ENCODE results near the gene DRAP1. TPM values are rescaled to one million over a fixed set of nuclear protein-coding genes. Genes with fewer than 3 reads are reported as not detected.
A peak's percentile ranks its signal among the peaks of the same experiment; 100 is the strongest.
"Not testable (repeated sequence)": the region's sequence is repeated elsewhere in the genome, so short reads cannot be mapped to it uniquely, and the experiment has no call there.

DRAP1 gene
- total and polyA plus RNA-seq, 3 experiments from 2014 or later = 94.6 to 115 (median 103) TPM

- H3K4me3 Mint-ChIP-seq = peak within 1 kb of the TSS; percentile 83 to 97 (median 92)
- Histone ChIP-seq H3K4me1 (ENCODE audit: insufficient read depth, low read length) (peaks cover 48% of the 10 kb centered on the region), H3K27ac (ENCODE audit: low read depth, low read length) (peak within 1 kb of the TSS; percentile 87), H3K9me3 (ENCODE audit: low read length) (no peaks in the 10 kb centered on the region), H3K27me3 (ENCODE audit: insufficient read depth, low read length, poor library complexity, severe bottlenecking) (no peaks in the 10 kb centered on the region), H3K4me3 (ENCODE audit: low read length) (peak within 1 kb of the TSS; percentile 94), H3K36me3 (ENCODE audit: insufficient read depth, low read length) (peaks cover 9% of the 10 kb centered on the region)
- POLR2A ChIA-PET = interaction anchor here (0.5 to 6.0 kb wide), 22 partner anchors 11 to 273 kb away, joined by 3 to 140 read pairs (median 4); partner anchors contain the start of genes BANF1, C11orf68, CFL1 and KAT5
- H3K27ac Mint-ChIP-seq = peak within 1 kb of the TSS; percentile 84 to 100 (median 96)
- no peaks in the 10 kb centered on the region for H3K27me3 Mint-ChIP-seq
- CTCF ChIA-PET = interaction anchor here (0.6 to 21.9 kb wide), 34 partner anchors 11 to 329 kb away, joined by 3 to 560 read pairs (median 4); partner anchors contain the start of genes AP5B1, BANF1, C11orf68 and CFL1
- no peaks in the 10 kb centered on the region for H3K9me3 Mint-ChIP-seq
- peak; percentile 89 to 98 (median 95) for DNase-seq
- H3K36me3 Mint-ChIP-seq = peaks cover 0 to 38% (median 0%) of the 10 kb centered on the region in 3 donors
- H3K4me1 Mint-ChIP-seq = peaks cover 54 to 71% (median 69%) of the 10 kb centered on the region in 3 donors
Measured at GRCh38 chr11:65888163-65888814, 30.9 kb upstream of the DRAP1 start, which contains the start of gene FIBP. TSS of gene FIBP (minus strand) at chr11:65888471. CDS start at chr11:65888418, 53 bp downstream.

GRCh38 chr11:65890324-65891218 lies 28.7 kb upstream of the DRAP1 start, which contains the start of gene CCDC85B:
TSS of gene CCDC85B (plus strand) at chr11:65890673. CDS start at chr11:65890784, 111 bp downstream.
- DNase-seq = peak; percentile 97 to 99 (median 98)
- Histone ChIP-seq H3K4me3 (ENCODE audit: low read length) (peak within 1 kb of the TSS; percentile 94), H3K9me3 (ENCODE audit: low read length) (no peaks in the 10 kb centered on the region), H3K4me1 (ENCODE audit: insufficient read depth, low read length) (peaks cover 55% of the 10 kb centered on the region), H3K36me3 (ENCODE audit: insufficient read depth, low read length) (no peaks in the 10 kb centered on the region), H3K27me3 (ENCODE audit: insufficient read depth, low read length, poor library complexity, severe bottlenecking) (no peaks in the 10 kb centered on the region), H3K27ac (ENCODE audit: low read depth, low read length) (peak within 1 kb of the TSS; percentile 87)
- Mint-ChIP-seq H3K4me1 (peaks cover 61 to 72% (median 69%) of the 10 kb centered on the region in 3 donors), H3K27ac (peak within 1 kb of the TSS; percentile 85 to 100 (median 96)), H3K4me3 (peak within 1 kb of the TSS; percentile 83 to 97 (median 92)), H3K9me3 (no peaks in the 10 kb centered on the region), H3K27me3 (no peaks in the 10 kb centered on the region), H3K36me3 (peaks cover 0 to 17% (median 0%) of the 10 kb centered on the region in 3 donors)
- ChIA-PET CTCF (interaction anchor here (0.5 to 21.9 kb wide), 34 partner anchors 9 to 1686 kb away, joined by 3 to 560 read pairs (median 4); partner anchors contain the start of genes AP5B1, C11orf68, CAPN1 and CFL1), POLR2A (interaction anchor here (0.6 to 6.0 kb wide), 26 partner anchors 8 to 377 kb away, joined by 3 to 140 read pairs (median 4); partner anchors contain the start of genes BANF1, C11orf68, CFL1 and CTSW)

- Histone ChIP-seq H3K4me3 (ENCODE audit: low read length) (peak overlapping the region; percentile 74), H3K9me3 (ENCODE audit: low read length) (no peaks in the 10 kb centered on the region), H3K27ac (ENCODE audit: low read depth, low read length) (peak overlapping the region; percentile 87), H3K27me3 (ENCODE audit: insufficient read depth, low read length, poor library complexity, severe bottlenecking) (no peaks in the 10 kb centered on the region), H3K4me1 (ENCODE audit: insufficient read depth, low read length) (peaks cover 55% of the 10 kb centered on the region), H3K36me3 (ENCODE audit: insufficient read depth, low read length) (no peaks in the 10 kb centered on the region)
- Mint-ChIP-seq H3K4me3 (peak overlapping the region; percentile 78 to 92 (median 89)), H3K27ac (peak overlapping the region; percentile 85 to 99 (median 92)), H3K4me1 (peaks cover 62 to 70% (median 67%) of the 10 kb centered on the region in 3 donors), H3K27me3 (no peaks in the 10 kb centered on the region), H3K9me3 (no peaks in the 10 kb centered on the region), H3K36me3 (peaks cover 0 to 12% (median 0%) of the 10 kb centered on the region in 3 donors)
- CTCF ChIA-PET = interaction anchor here (0.7 to 21.9 kb wide), 25 partner anchors 8 to 709 kb away, joined by 3 to 560 read pairs (median 5); partner anchors contain the start of genes AP5B1, C11orf68, CAPN1 and CFL1
- POLR2A ChIA-PET = interaction anchor here (0.8 to 6.0 kb wide), 19 partner anchors 9 to 377 kb away, joined by 3 to 140 read pairs (median 4); partner anchors contain the start of genes BANF1, C11orf68, CFL1 and CTSW
- peak in 1 of 5 donors; percentile 15 for DNase-seq
Measured at GRCh38 chr11:65891219-65892136, 27.7 kb upstream of the DRAP1 start.

- POLR2A ChIA-PET = interaction anchor here (2.9 to 6.0 kb wide), 3 partner anchors 9 to 33 kb away, joined by 11 to 140 read pairs (median 32); partner anchors contain the start of genes C11orf68, CFL1, FOSL1 and MUS81
- H3K27me3 ChIP-seq (ENCODE audit: insufficient read depth, low read length, poor library complexity, severe bottlenecking); H3K9me3 ChIP-seq (ENCODE audit: low read length); H3K36me3 Mint-ChIP-seq; H3K9me3 Mint-ChIP-seq; H3K27me3 Mint-ChIP-seq; H3K36me3 ChIP-seq (ENCODE audit: insufficient read depth, low read length): not testable (repeated sequence)
- H3K27ac ChIP-seq (ENCODE audit: low read depth, low read length) = peak overlapping the region; percentile 87
- H3K4me1 ChIP-seq (ENCODE audit: insufficient read depth, low read length) = peaks cover 55% of the 10 kb centered on the region
- DNase-seq = peak in 2 of 5 donors; percentile 18 to 44
- H3K4me3 ChIP-seq (ENCODE audit: low read length) = peak overlapping the region; percentile 74
- Mint-ChIP-seq H3K27ac (peak overlapping the region; percentile 85 to 99 (median 92)), H3K4me1 (peaks cover 57 to 63% (median 60%) of the 10 kb centered on the region in 3 donors), H3K4me3 (peak overlapping the region; percentile 78 to 92 (median 89))
- CTCF ChIA-PET = interaction anchor here (0.7 to 21.9 kb wide), 8 partner anchors 8 to 75 kb away, joined by 3 to 560 read pairs (median 18); partner anchors contain the start of genes C11orf68, CFL1, CTSW and EFEMP2
Measured at GRCh38 chr11:65892137-65892540, 27.1 kb upstream of the DRAP1 start.

- H3K9me3 Mint-ChIP-seq = no peaks in the 10 kb centered on the region
- ChIA-PET POLR2A (interaction anchor here (3.0 to 6.0 kb wide), 2 partner anchors 25 to 34 kb away, joined by 11 to 140 read pairs; partner anchors contain the start of genes C11orf68, CFL1 and MUS81), CTCF (interaction anchor here (0.7 to 21.9 kb wide), 7 partner anchors 7 to 76 kb away, joined by 3 to 560 read pairs (median 22); partner anchors contain the start of genes C11orf68, CFL1, CTSW and EFEMP2)
- H3K4me1 ChIP-seq (ENCODE audit: insufficient read depth, low read length) = peaks cover 50% of the 10 kb centered on the region
- peak overlapping the region; percentile 85 to 99 (median 93) for H3K27ac Mint-ChIP-seq
- H3K4me3 ChIP-seq (ENCODE audit: low read length) = peak overlapping the region; percentile 74
- no peaks in the 10 kb centered on the region for H3K36me3 ChIP-seq (ENCODE audit: insufficient read depth, low read length)
- no peaks in the 10 kb centered on the region for H3K27me3 Mint-ChIP-seq
- H3K27me3 ChIP-seq (ENCODE audit: insufficient read depth, low read length, poor library complexity, severe bottlenecking) = no peaks in the 10 kb centered on the region
- peak overlapping the region; percentile 87 for H3K27ac ChIP-seq (ENCODE audit: low read depth, low read length)
- H3K4me3 Mint-ChIP-seq = peak overlapping the region; percentile 78 to 92 (median 89)
- peaks cover 0 to 4% (median 0%) of the 10 kb centered on the region in 3 donors for H3K36me3 Mint-ChIP-seq
- peaks cover 54 to 58% (median 56%) of the 10 kb centered on the region in 3 donors for H3K4me1 Mint-ChIP-seq
- no peaks in the 10 kb centered on the region for H3K9me3 ChIP-seq (ENCODE audit: low read length)
- no peak for DNase-seq
Measured at GRCh38 chr11:65892661-65893317, 26.4 kb upstream of the DRAP1 start.

GRCh38 chr11:65894034-65894591 lies 25.1 kb upstream of the DRAP1 start:
- H3K27ac ChIP-seq (ENCODE audit: low read depth, low read length) = peak overlapping the region; percentile 35
- H3K9me3 Mint-ChIP-seq = no peaks in the 10 kb centered on the region
- ChIA-PET CTCF (interaction anchor here (3.8 to 21.9 kb wide), 2 partner anchors 9 to 25 kb away, joined by 22 to 560 read pairs; partner anchors contain the start of genes CFL1, CTSW, EFEMP2 and MUS81), POLR2A (interaction anchor here (0.5 to 3.0 kb wide), 2 partner anchors 24 to 51 kb away, joined by 4 to 11 read pairs; partner anchors contain the start of gene C11orf68)
- peaks cover 6% of the 10 kb centered on the region for H3K27me3 ChIP-seq (ENCODE audit: insufficient read depth, low read length, poor library complexity, severe bottlenecking)
- H3K9me3 ChIP-seq (ENCODE audit: low read length) = no peaks in the 10 kb centered on the region
- peak overlapping the region; percentile 78 to 92 (median 83) for H3K4me3 Mint-ChIP-seq
- H3K27ac Mint-ChIP-seq = peak overlapping the region; percentile 84 to 99 (median 92)
- H3K27me3 Mint-ChIP-seq = no peaks in the 10 kb centered on the region
- H3K36me3 Mint-ChIP-seq = no peaks in the 10 kb centered on the region
- peak overlapping the region; percentile 53 for H3K4me3 ChIP-seq (ENCODE audit: low read length)
- peaks cover 46 to 48% (median 46%) of the 10 kb centered on the region in 3 donors for H3K4me1 Mint-ChIP-seq
- H3K4me1 ChIP-seq (ENCODE audit: insufficient read depth, low read length) = peaks cover 49% of the 10 kb centered on the region
- no peaks in the 10 kb centered on the region for H3K36me3 ChIP-seq (ENCODE audit: insufficient read depth, low read length)
- DNase-seq = peak in 2 of 5 donors; percentile 40

Data from CD8-positive, alpha-beta memory T cell (primary cell).